Spleen (tissue), 13 donors: Measurements from ENCODE around the gene RNF152. TPM values are rescaled to one million over a fixed set of nuclear protein-coding genes. Genes with fewer than 3 reads are reported as not detected.

Experiments used
- DNase-seq: peaks from one replicate; pipeline ENCODE4 v3.0.0-alpha.2; 2020
- H3K27ac ChIP-seq, 8 donors: fragments of 200-600 bp; sonication (generic) in 7 of 8; 1 replicate in 4 of 8; 2 replicates in 4 of 8; pipeline versions ENCODE4 v1.5.0 to v1.8.0; 2016 to 2021; ENCODE audit warnings: inconsistent platforms in 4 of 8, mild to moderate bottlenecking in 4 of 8, moderate library complexity in 1 of 8
- H3K27me3 ChIP-seq, 7 donors: fragments of 200-600 bp; sonication (generic) in 6 of 7; replicated peaks in 1 of 7; 1 replicate in 4 of 7; 2 replicates in 3 of 7; pipeline versions ENCODE4 v1.5.0 to v1.8.0; 2016 to 2021; ENCODE audit warnings: inconsistent platforms in 3 of 7, mild to moderate bottlenecking in 1 of 7
- H3K36me3 ChIP-seq, 6 donors: fragments of 200-600 bp; sonication (generic) in 5 of 6; 1 replicate in 4 of 6; 2 replicates in 2 of 6; pipeline versions ENCODE4 v1.5.0 to v1.8.0; 2016 to 2021; ENCODE audit warnings: inconsistent platforms in 2 of 6
- H3K4me1 ChIP-seq, 6 donors: fragments of 200-600 bp; sonication (generic) in 5 of 6; 1 replicate in 3 of 6; 2 replicates in 3 of 6; pipeline versions ENCODE4 v1.5.0 to v1.8.0; 2016 to 2021; ENCODE audit warnings: inconsistent platforms in 3 of 6
- H3K4me3 ChIP-seq, 8 donors: fragments of 200-600 bp; sonication (generic) in 7 of 8; 1 replicate in 4 of 8; 2 replicates in 4 of 8; pipeline versions ENCODE4 v1.5.0 to v1.8.0; 2016 to 2021; ENCODE audit warnings: inconsistent platforms in 4 of 8, mild to moderate bottlenecking in 4 of 8, moderate library complexity in 2 of 8
- H3K9me3 ChIP-seq, 8 donors: fragments of 200-600 bp; sonication (generic) in 7 of 8; 1 replicate in 4 of 8; 2 replicates in 4 of 8; pipeline versions ENCODE4 v1.5.0 to v1.8.0; 2016 to 2021; ENCODE audit warnings: inconsistent platforms in 4 of 8
- POLR2A ChIP-seq, 3 donors: fragments of 450-650 bp; IDR thresholded peaks; one replicate each; pipeline ENCODE4 v1.5.1; 2017; ENCODE audit warnings: antibody characterized with exemption in 3 of 3, mild to moderate bottlenecking in 1 of 3
- POLR2AphosphoS5 ChIP-seq, 3 donors: sonication (generic); formaldehyde crosslinking; IDR thresholded peaks; one replicate each; pipeline ENCODE4 v1.5.1; 2017; ENCODE audit warnings: antibody characterized with exemption in 3 of 3
- WGBS, 5 donors: extraction: QIAGEN DNeasy Blood & Tissue Kit in 3 of 5; methylation state at CpG; one replicate each; pipeline versions ENCODE4 v1.1.5 to v1.1.7; 2013 to 2018; 5-methylcytosine and 5-hydroxymethylcytosine counted together
- intact Hi-C: fragments of 100-400 bp; cut with DNase I; formaldehyde crosslinking; loops from one replicate; pipeline ENCODE4 v1.15.0; 2023; ENCODE audit warnings: low total_unique reads
- long read RNA-seq, 2 donors: transcript quantifications; one replicate each; lab custom pipeline, GENCODE V29; 2026
- polyA plus RNA-seq, 3 donors: library from polyadenylated mRNA; stranded (reverse); fragments of 200-250 nt; gene quantifications; one replicate each; pipeline ENCODE4 v1.2.1, GENCODE V29; 2013
- total RNA-seq, 7 donors: library from RNA; depleted of rRNA in 3 of 7; stranded (reverse); fragments of >200 nt in 3 of 7; fragmentation: NEBNext Ultra II Directional in 4 of 7; extraction: Animal tissue kit (Norgen Biotek cat#: 25700) in 4 of 7; gene quantifications; one replicate each; pipeline versions ENCODE4 v1.1.0 to v1.2.1, GENCODE V29; 2016 to 2021
- TF ChIP-seq, protein P1 (sequence below), 11 experiments: fragments of 200-600 bp in 7 of 11; fragments of 450-650 bp in 4 of 11; sonication (generic) in 4 of 11; IDR thresholded peaks in 8 of 11; conservative IDR thresholded peaks in 3 of 11; 1 replicate in 7 of 11; 2 replicates in 4 of 11; pipeline versions ENCODE4 v1.4.0 to v1.8.0; 2016 to 2021; ENCODE audit warnings: antibody characterized with exemption in 11 of 11, inconsistent platforms in 4 of 11, mild to moderate bottlenecking in 1 of 11
- donor health status: healthy with polysubstance abuse.
- donor health status: DM: no; HTN: no; CAD: no; lungs with moderate emphysema.
- donor health status: DM: no; HTN: no; CAD: no.
- donor health status: Bipolar disorder and iron deficiency.
- donor health status: healthy.
- donor health status: DM: no; HTN: no; CAD: no.
- donor health status: DM: yes; HTN: yes; CAD: no.

RNF152 gene, protein sequence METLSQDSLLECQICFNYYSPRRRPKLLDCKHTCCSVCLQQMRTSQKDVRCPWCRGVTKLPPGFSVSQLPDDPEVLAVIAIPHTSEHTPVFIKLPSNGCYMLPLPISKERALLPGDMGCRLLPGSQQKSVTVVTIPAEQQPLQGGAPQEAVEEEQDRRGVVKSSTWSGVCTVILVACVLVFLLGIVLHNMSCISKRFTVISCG
- total RNA-seq (1 to 10 TPM; 1.4 to 7.1 (median 3.1) TPM), polyA plus RNA-seq (under 1 TPM; 0.15 to 0.26 (median 0.24) TPM)
- long read RNA-seq, donor 1, partial matches to known transcripts, result 0 of 2 reads
- long read RNA-seq, donor 1, other reads (novel, unspliced or antisense), result 0 of 2 reads
- long read RNA-seq, donor 2, partial matches to known transcripts, result 0 of 1 reads
- long read RNA-seq, donor 2, other reads (novel, unspliced or antisense), result 0 of 1 reads

DNA sequence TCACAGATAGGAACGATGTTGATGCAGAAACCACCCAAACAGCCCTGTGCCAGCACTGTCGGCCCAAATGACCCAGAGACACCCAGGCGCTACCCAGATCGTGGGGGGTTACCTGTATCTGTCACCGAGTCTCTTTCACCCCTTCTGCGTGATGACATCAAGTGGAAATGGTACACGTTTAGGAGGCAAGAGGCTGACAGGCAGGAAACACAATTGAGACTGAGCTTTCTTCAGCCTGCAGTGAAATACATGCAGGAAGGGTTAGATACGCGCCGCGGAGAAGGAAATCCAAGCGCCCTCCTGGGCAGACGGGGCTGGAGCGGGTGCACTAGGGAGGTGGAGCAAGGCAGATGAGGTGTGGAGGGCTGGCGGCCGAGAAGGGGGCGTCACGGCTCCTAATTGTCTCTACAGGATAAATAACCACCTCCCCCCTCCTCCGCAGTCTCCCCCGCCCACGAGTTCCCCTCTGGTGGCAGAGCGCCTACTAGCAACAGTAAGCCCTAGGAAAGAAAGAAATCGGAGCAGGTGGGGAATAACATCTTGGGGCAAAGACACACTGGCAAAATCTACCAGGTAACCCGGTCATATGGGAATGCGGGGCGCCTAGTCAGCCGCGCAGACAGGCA lies at the start of gene RNF152:
Gene RNF152, minus strand, starts transcription at position 325 of the 626 bp plus-strand sequence. CDS start 76,544 bp downstream, outside the sequence.
- Histone ChIP-seq H3K36me3 (no peaks in the 10 kb centered on the region), H3K4me3 (peak within 1 kb of the TSS; percentile 60 to 90 (median 74)), H3K4me1 (peaks cover 2 to 34% (median 24%) of the 10 kb centered on the region in 6 donors), H3K9me3 (no peaks in the 10 kb centered on the region), H3K27ac (peak within 1 kb of the TSS in 5 of 8 donors; percentile 7 to 52 (median 24)), H3K27me3 (peaks cover 0 to 78% (median 30%) of the 10 kb centered on the region in 7 donors)
- TF ChIP-seq, protein P1, sequence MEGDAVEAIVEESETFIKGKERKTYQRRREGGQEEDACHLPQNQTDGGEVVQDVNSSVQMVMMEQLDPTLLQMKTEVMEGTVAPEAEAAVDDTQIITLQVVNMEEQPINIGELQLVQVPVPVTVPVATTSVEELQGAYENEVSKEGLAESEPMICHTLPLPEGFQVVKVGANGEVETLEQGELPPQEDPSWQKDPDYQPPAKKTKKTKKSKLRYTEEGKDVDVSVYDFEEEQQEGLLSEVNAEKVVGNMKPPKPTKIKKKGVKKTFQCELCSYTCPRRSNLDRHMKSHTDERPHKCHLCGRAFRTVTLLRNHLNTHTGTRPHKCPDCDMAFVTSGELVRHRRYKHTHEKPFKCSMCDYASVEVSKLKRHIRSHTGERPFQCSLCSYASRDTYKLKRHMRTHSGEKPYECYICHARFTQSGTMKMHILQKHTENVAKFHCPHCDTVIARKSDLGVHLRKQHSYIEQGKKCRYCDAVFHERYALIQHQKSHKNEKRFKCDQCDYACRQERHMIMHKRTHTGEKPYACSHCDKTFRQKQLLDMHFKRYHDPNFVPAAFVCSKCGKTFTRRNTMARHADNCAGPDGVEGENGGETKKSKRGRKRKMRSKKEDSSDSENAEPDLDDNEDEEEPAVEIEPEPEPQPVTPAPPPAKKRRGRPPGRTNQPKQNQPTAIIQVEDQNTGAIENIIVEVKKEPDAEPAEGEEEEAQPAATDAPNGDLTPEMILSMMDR (IDR thresholded peaks at IDR 0.05 in 8 of 11, conservative IDR thresholded peaks at IDR 0.05 in 3 of 11), result no peak
- TF ChIP-seq POLR2A (IDR thresholded peaks at IDR 0.05) (no peak), POLR2AphosphoS5 (IDR thresholded peaks at IDR 0.05) (no peak)
- WGBS, 5 donors, result 6 to 8% (median 7%) methylated on average over 26 to 28 of the region's 28 CpGs
- intact Hi-C loops, result loop anchor here (10.0 kb wide), 1 partner anchor 338 kb away; no protein-coding TSS in a partner anchor
- no peak for DNase-seq

DNA sequence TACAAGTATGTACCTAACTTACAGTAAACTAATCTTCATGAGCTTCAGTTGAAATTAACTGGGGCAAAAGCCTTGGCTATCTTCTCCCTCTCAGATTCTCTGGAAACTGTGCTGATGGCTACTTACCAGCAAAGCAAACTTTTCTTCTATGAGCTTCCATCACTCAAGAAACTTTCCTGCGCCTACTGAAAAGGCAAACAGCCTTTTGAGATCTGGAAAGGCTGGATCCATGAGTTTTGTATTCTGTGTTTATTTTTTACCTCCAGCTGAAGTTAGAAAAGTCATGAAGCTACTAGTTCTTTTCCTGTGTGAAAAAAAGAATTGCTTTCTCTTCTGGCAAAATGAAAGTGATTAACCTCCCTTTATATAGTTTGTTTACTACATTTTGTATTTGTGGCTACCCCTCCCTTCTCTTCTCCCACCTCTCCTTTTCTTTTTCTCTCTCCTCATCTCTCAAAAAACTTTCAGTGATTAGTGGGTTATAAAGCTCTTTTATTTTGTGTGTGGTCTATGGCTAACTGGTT lies 49.2 kb upstream of the RNF152 start:
- intact Hi-C loops, result no loop called here
- H3K27ac ChIP-seq, result peak overlapping the region in 1 of 8 donors; percentile 30
- no peak for DNase-seq
- 80 to 95% (median 93%) methylated on average over 1 of the region's 1 CpG for WGBS, 5 donors
- H3K4me3 ChIP-seq, result no peak overlapping the region
- no peak for TF ChIP-seq POLR2AphosphoS5 (IDR thresholded peaks at IDR 0.05)
- TF ChIP-seq POLR2A (IDR thresholded peaks at IDR 0.05), result no peak
- TF ChIP-seq, protein P1 (IDR thresholded peaks at IDR 0.05 in 8 of 11, conservative IDR thresholded peaks at IDR 0.05 in 3 of 11), result no peak
- H3K27me3 ChIP-seq, result peaks cover 0 to 8% (median 0%) of the 10 kb centered on the region in 7 donors
- H3K4me1 ChIP-seq, result peaks cover 0 to 11% (median 0%) of the 10 kb centered on the region in 6 donors
- H3K9me3 ChIP-seq, result no peaks in the 10 kb centered on the region
- no peaks in the 10 kb centered on the region for H3K36me3 ChIP-seq

DNA sequence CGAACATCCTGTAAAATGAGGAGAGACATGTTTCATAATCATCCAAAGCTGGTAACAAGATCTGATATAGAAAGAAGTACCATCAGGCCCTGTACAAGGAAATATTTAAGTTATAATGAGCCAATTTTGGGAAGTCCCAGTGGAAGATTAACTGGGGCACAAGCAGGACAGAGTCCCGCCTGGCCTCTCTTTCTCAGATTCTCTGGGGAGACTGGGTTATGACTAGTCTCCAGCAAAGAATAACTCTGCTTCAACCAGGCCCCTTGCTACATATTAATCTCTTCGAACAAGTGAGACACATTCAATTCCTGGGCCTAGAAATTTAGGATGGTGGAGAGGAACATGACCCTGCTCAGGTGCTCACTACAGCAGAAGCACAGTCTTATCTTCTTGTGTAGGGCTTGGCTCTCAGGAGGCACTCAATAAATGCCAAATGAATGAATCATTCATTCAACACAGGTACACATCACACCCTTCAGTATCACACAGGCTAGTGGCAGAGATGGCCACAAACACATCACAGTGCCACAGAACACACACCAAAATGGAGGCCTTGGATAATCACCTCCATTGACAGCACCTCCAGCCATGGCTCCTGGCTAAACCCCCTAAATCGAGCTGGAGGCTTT lies 46.4 kb upstream of the RNF152 start:
- intact Hi-C loops, result no loop called here

More for the DNA sequence above, 46.4 kb upstream of the RNF152 start:
- H3K4me3 ChIP-seq, result no peak overlapping the region
- H3K36me3 ChIP-seq, result no peaks in the 10 kb centered on the region
- H3K4me1 ChIP-seq, result peaks cover 0 to 11% (median 0%) of the 10 kb centered on the region in 6 donors
- no peak for DNase-seq
- TF ChIP-seq POLR2A (IDR thresholded peaks at IDR 0.05), result no peak
- no peak for TF ChIP-seq POLR2AphosphoS5 (IDR thresholded peaks at IDR 0.05)
- TF ChIP-seq, protein P1 (IDR thresholded peaks at IDR 0.05 in 8 of 11, conservative IDR thresholded peaks at IDR 0.05 in 3 of 11), result no peak
- H3K27ac ChIP-seq, result no peak overlapping the region
- H3K9me3 ChIP-seq, result no peaks in the 10 kb centered on the region
- H3K27me3 ChIP-seq, result peaks cover 0 to 6% (median 0%) of the 10 kb centered on the region in 7 donors
- 79 to 85% (median 82%) methylated on average over 4 of the region's 4 CpGs for WGBS, 5 donors
